Activated CD4-positive, CD25-positive, alpha-beta regulatory T cell treated with anti-CD3 and anti-CD28 coated beads, Interleukin-2, amount 50 U/mL, for 16 hours (primary cell): Measurements from ENCODE around the gene ZNF235.
"Not testable (repeated sequence)": the region's sequence is repeated elsewhere in the genome, so short reads cannot be mapped to it uniquely, and the experiment has no call there.

Experiments
- DNase-seq: peaks from one replicate; pipeline ENCODE4 v3.0.0-alpha.2; 2020; ENCODE audit warnings: low read depth, low spot score

The ZNF235 gene

DNA sequence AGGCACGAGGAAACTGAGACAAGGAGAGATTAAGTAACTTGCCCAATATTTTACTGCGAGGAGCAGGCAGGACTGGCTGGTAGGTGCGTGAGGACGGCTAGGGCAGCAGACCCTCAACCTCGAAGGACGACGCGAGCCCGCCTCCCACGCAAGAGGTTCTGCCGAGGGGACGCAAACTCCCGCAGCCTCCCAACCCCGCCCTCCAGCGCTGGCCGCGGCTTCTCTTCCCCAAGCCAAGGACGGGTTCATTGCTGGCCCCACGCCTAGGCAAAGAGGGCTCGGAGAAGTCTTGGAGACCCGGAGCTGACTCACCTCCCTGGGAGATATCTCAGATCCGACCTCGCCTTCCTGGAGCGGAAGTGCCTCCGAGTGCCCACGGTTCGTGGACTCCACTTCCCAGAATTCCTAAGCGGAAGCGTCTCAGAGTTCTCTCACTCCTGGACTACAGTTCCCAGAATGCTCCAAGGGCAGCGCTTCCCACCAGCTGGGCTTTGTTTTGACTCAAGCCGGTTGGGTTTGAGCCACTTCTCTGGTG, at the start of gene ZNF235:
Gene ZNF235 (minus strand): TSS at position 367 of the 535 bp plus-strand sequence. CDS start 1,621 bp downstream, outside the sequence.
- DNase-seq: peak; percentile 48

DNA sequence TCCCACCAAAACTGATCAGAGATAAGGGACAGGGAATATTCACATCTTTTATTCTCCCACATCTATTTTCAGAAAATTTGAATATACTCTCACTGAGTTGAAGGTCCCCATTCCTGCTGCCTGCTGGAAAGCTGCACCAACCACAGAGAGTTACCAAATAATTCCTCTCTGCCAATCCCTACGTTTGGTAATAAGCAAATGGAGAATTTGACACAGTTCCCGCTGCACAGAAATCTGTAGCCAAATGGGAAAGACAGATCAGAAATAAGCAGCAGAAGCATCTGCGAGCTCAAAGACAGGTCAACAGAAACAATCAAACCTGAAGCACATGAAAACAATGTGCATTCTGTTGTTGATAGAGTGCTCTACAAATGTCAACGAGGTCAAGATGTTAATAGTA, 41.7 kb upstream of the ZNF235 start:
- no peak for DNase-seq

GRCh38 chr19:44345959-44346358, 41.1 kb upstream of the ZNF235 start:
- no peak for DNase-seq

- no peak for DNase-seq
Measured at GRCh38 chr19:44344255-44344654, 39.4 kb upstream of the ZNF235 start.

DNA sequence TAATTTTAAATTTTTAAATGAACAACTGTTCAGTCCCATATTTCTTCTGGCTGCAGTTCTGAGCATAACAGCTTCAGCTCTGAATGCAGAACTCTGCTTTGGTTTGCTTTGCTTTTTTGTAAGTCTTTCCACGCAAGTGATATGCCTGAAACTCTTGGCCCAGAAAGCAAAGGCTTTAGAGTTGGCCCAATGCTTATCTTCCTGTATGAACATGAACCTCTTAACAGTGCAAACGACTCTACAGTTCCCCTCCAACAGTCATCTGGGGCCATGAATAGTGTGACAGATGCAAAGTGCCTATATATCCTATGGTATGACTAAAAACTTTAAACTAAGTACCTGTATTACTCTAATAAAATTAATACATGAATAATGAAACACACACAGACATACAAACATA, 37.0 kb upstream of the ZNF235 start:
- DNase-seq: no peak

DNA sequence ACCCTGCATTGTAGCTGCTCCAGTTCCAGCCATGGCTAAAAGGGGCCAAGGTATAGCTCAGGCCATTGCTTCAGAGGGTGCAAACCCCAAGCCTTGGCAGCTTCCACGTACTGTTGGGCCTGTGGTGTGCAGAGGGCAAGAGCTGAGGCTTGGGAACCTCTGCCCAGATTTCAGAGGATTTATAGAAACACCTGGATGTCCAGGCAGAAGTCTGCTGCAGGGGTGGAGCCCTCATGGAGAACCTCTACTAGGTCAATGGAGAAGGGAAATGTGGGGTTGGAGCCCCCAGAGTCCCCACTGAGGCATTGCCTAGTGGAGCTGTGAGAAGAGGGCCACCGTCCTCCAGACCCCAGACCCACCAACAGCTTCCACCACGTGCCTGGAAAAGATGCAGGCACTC, 29.8 kb upstream of the ZNF235 start:
- DNase-seq: not testable (repeated sequence)

- no peak for DNase-seq
Measured at GRCh38 chr19:44332145-44332544, 27.3 kb upstream of the ZNF235 start.

DNA sequence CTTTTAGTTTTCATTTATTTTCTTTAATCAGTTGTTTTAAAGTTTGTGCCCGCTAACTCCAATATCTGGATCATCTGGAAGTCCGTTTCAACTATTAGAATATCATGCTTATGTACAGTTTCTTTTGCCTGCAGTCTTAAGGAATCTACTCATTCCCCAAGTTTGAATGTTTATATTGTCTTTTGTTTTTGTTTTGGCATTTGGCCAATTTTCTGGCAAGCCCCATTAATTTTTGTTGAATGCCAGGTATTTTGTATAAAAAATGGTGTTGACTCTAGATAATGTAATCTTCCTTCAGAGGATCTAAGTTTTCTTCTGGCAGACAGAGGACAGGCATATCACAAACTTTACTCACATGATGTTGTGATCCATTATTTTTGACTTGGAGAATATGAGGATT, 11.1 kb upstream of the ZNF235 start:
- no peak for DNase-seq

- DNase-seq: no peak
Measured at GRCh38 chr19:44313231-44313630, 8.4 kb upstream of the ZNF235 start.

DNA sequence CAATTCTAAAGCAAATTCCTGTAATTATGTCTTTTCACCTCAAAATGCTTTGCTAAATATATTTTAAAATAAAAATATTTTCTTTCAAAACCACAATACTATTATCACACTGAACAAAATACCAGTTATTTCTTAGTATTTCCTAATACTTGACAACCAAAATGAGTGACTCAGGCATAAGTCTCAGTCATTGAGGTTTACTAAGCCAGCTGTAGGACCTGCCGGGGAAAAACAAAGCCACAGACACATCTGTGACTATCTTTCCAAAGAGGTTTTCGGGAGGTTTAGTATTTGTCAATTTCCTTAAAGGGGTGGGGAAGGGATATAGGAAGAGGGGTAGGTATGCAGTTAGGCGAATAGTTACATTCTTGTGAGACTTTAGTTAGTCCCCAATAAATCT, 3.2 kb upstream of the ZNF235 start:
- DNase-seq: no peak

DNA sequence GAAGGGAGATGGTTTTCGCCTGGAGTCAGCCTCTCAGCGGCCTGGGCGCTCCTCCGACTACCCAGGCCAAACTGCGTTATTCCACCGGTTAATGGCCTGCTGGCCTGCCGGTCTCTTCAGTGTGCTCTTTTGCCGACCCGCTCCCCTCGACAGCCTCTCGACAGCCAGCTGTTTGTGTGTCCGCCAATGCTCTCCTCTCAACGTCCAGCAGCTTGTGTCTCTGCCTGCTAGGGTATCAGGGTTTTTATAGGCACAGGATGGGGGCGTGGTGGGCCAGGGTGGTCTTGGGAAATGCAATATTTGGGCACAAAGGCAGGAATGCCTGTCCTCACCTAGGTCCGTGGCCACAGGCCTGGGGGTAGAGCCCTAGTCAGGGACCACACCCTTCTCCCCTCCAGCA, 1.5 kb upstream of the ZNF235 start:
- DNase-seq: no peak

- no peak for DNase-seq
Measured at GRCh38 chr19:44305457-44305856, 632 bp upstream of the ZNF235 start.

- DNase-seq: no peak
Measured at GRCh38 chr19:44303976-44304568, 753 bp downstream of the ZNF235 start.

GRCh38 chr19:44303320-44303719, 1.5 kb downstream of the ZNF235 start:
- no peak for DNase-seq

GRCh38 chr19:44284968-44285367, 19.9 kb downstream of the ZNF235 start:
- no peak for DNase-seq

- no peak for DNase-seq
Measured at GRCh38 chr19:44282846-44283245, 22.0 kb downstream of the ZNF235 start.

DNA sequence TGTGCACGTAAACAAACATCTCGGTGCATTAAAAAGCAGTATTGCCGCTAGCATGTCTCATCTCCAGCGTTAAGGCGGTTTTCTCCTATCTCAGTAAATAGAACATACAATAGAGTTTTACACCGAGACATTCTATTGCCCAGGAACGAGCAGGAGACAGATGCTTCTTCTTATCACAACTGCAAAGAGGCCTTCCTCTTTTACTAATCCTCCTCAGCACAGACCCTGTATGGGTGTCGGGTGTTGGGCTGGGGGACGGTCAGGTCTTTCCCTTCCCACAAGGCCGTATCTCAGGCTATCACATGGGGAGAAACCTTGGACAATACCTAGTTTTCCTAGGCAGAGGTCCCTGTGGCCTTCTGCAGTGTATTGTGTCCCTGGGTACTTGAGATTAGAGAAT, 23.9 kb downstream of the ZNF235 start:
- DNase-seq: no peak

GRCh38 chr19:44278181-44278690, 26.6 kb downstream of the ZNF235 start:
- DNase-seq: no peak

GRCh38 chr19:44277331-44277730, 27.5 kb downstream of the ZNF235 start:
- DNase-seq: no peak

GRCh38 chr19:44260695-44261446, 44.0 kb downstream of the ZNF235 start:
- no peak for DNase-seq

DNA sequence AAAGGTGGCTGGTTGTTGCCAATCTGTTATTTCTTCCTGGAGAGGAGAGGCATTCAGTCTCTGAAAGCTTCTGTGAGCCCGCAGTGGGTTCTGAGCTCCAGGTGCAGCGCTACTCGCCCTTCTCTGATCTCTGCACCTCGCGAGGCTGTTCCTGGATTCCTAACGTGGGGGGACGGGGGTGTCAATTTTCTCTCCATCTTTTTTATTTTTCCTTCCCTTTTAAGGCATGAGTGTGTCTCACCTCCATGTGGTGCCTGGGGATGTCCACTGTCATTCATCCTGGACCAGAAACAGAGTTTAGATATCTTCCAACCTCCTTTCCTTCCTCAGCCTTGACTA, 44.5 kb downstream of the ZNF235 start:
- DNase-seq: no peak

DNA sequence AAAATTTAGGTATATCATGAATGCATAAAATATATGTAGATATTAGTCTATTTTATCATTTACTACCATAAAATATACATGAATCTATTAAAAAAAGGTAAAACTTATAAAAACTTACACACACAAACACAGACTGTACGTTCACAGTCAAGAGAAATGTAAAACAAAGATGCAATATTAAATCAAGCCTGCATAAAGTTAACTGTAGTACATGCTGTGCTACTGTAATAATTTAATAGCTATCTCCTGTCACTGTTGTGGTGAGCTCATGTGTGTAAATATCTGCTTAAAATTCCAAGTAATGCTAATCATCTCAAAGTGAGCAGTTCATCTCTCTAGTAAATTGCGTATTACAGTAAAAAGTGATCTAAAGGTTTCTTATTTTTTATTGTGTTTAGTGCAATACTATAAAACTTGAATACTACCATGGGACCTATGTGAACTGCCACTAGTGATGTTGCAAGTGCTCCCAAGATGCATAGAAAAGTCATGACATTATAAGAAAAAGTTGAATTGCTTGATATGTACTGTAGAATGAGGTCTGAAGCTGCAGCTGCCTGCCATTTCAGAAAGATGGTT, 45.9 kb downstream of the ZNF235 start:
- DNase-seq: no peak

DNA sequence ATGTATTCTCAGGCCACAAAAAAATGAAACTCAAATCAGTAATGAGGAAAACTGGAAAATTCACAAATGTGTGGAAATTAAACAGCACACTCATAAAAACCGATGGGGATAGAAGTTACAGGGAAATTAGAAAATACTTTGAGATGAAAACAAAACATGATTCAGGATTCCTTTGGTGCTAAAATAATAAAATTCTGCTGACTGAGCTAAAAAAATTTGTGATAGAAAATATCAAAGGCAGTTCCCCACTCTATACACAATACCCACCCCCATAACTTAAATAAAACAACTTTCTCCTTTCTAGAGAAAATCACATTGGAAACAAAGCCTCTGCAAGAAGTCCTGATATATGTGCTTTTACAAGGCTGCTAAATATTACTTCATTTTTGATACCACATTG, 46.7 kb downstream of the ZNF235 start:
- DNase-seq: no peak
